GM10266 (cell line): ENCODE results near the gene C20orf204.
"Not testable (repeated sequence)": the region's sequence is repeated elsewhere in the genome, so short reads cannot be mapped to it uniquely, and the experiment has no call there.

ENCODE experiments used
- DNase-seq: peaks from one replicate; pipeline ENCODE4 v3.0.0; 2012; ENCODE audit errors: extremely low spot score
- TF ChIP-seq, protein P1 (sequence below): IDR thresholded peaks from 2 replicates; pipeline ENCODE4 v1.5.1; 2012; ENCODE audit warnings: mild to moderate bottlenecking, low read depth; ENCODE audit not compliant: control insufficient read depth, insufficient read depth; ENCODE audit errors: missing control alignments

The C20orf204 gene

DNA sequence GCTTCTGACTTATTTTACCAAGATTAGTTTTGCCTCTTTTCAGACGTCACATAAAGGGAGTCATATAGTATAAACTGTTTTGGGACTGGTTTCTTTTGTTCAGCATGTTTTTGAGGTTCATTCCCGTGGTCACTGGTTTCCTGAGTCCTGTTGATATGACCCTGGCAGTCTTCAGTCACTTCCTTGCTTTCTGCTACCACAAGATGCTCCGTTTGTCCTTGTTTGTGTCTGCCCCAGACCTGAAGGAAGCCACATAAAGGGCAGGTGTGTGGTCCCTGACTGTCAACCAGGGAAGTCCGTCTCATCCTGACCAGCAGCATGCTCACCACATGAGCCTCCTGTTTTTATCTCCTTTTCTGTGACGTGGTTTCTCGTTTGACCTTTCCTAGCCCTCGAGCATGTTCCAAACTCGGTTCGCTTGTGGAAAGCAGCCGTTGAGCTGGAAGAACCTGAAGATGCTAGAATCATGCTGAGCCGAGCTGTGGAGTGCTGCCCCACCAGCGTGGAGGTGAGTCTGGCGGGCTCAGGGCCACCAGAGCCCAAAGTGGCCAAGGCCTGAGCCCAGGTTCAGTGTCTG is 26.1 kb upstream of the C20orf204 start:
- DNase-seq: no peak
- TF ChIP-seq, protein P1, sequence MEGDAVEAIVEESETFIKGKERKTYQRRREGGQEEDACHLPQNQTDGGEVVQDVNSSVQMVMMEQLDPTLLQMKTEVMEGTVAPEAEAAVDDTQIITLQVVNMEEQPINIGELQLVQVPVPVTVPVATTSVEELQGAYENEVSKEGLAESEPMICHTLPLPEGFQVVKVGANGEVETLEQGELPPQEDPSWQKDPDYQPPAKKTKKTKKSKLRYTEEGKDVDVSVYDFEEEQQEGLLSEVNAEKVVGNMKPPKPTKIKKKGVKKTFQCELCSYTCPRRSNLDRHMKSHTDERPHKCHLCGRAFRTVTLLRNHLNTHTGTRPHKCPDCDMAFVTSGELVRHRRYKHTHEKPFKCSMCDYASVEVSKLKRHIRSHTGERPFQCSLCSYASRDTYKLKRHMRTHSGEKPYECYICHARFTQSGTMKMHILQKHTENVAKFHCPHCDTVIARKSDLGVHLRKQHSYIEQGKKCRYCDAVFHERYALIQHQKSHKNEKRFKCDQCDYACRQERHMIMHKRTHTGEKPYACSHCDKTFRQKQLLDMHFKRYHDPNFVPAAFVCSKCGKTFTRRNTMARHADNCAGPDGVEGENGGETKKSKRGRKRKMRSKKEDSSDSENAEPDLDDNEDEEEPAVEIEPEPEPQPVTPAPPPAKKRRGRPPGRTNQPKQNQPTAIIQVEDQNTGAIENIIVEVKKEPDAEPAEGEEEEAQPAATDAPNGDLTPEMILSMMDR: no peak

DNA sequence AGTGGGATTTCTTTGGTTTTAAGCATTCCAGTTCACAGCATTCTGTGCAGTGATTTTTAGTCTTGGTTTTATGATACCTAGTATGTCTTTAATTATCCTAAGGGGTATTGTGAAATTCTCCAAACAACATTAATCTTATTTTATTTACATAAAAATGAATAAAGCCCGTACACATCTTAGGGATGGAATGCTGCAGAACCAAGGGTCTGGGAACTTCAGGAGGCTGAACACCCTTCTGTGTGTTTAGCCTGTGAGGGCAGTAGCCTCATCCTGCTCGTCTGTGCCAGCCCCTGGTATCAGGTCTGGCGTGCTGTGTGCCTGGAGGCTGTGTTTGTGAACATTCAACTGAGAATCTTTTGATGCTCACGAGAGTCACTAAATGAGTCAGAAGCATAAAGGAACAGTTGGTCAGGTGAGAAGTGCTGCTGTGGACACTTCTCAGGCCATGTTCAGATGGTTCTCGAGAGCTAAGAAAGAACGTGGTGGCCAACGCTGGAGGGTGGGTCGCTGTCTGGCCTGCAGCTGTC is 25.2 kb upstream of the C20orf204 start:
- no peak for DNase-seq
- TF ChIP-seq, protein P1: no peak

DNA sequence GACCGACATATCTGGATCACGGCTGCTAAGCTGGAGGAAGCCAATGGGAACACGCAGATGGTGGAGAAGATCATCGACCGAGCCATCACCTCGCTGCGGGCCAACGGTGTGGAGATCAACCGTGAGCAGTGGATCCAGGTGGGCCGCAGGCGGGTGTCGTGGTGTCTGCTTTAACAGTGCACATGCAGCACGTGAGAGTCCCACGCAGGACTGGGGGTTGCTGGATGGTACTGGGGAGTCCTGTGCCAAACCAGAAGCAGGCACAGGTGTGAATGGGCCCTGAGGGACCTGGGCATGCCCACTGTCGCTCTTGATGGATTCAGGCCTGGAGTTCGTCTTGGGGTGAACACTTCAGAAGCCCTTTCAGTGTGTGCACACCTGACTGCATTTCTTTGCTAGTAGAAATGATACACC is 24.6 kb upstream of the C20orf204 start:
- TF ChIP-seq, protein P1: no peak
- no peak for DNase-seq

DNA sequence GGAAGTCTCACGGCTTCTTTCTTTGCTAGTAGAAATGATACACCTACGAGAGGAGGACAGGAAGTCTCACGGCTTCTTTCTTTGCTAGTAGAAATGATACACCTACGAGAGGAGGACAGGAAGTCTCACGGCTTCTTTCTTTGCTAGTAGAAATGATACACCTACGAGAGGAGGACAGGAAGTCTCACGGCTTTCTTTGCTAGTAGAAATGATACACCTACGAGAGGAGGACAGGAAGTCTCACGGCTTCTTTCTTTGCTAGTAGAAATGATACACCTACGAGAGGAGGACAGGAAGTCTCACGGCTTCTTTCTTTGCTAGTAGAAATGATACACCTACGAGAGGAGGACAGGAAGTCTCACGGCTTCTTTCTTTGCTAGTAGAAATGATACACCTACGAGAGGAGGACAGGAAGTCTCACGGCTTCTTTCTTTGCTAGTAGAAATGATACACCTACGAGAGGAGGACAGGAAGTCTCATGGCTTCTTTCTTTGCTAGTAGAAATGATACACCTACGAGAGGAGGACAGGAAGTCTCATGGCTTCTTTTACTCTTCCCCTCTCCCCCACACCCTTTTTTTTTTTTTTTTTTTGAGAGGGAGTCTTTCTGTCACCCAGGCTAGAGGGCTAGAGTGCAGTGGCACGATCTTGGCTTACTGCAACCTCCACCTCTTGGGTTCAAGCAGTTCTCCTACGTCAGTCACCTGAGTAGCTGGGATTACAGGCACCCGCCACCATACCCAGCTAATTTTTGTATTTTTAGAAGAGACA is 23.4 kb upstream of the C20orf204 start:
- DNase-seq: not testable (repeated sequence)

DNA sequence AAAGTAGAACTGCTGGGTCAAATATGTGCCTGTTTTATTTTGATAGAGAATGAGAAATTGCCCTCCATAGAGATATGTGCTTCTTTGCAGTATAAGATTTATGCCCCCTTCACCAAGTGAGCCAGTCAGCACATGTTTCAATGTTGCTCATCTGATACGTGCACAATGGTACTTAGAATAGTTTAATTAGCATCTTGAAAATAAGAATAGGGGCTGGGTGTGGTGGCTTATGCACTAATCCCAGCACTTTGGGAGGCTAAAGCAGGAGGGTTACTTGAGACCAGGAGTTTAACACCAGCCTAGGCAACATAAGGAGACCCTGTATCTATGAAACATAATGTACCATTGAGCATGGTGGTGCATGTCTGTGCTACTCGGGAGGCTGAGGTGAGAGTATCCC is 20.3 kb upstream of the C20orf204 start:
- TF ChIP-seq, protein P1: no peak
- no peak for DNase-seq

DNA sequence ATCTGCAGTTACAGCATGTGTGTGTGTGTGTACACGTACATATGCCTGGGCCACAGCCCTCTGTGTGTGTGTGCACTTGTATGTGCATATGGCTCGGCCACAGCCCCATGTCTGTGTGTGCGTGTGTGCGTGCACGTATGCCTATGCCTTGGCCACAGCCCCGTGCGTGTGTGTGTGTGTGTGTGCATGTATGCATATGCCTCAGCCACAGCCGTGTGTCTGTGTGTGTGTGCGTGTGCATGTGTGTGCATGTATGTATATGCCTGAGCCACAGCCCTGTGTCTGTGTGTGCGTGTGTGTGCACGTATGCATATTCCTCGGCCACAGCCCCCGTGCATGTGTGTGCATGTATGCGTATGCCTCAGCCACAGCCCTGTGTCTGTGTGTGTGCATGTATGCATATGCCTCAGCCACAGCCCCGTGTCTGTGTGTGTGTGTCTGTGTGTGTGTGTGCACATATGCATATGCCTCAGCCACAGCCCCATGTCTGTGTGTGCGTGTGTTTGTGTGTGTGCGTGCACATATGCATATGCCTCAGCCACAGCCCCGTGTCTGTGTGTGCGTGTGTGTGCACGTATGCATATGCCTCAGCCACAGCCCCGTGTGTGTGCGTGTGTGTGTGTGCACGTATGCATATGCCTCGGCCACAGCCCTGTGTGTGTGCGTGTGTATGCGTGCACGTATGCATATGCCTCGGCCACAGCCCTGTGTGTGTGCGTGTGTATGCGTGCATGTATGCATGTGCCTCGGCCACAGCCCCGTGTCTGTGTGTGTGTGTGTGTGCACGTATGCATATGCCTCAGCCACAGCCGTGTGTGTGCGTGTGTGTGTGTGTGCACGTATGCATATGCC is 14.6 kb upstream of the C20orf204 start:
- no peak for DNase-seq
- TF ChIP-seq, protein P1: no peak

DNA sequence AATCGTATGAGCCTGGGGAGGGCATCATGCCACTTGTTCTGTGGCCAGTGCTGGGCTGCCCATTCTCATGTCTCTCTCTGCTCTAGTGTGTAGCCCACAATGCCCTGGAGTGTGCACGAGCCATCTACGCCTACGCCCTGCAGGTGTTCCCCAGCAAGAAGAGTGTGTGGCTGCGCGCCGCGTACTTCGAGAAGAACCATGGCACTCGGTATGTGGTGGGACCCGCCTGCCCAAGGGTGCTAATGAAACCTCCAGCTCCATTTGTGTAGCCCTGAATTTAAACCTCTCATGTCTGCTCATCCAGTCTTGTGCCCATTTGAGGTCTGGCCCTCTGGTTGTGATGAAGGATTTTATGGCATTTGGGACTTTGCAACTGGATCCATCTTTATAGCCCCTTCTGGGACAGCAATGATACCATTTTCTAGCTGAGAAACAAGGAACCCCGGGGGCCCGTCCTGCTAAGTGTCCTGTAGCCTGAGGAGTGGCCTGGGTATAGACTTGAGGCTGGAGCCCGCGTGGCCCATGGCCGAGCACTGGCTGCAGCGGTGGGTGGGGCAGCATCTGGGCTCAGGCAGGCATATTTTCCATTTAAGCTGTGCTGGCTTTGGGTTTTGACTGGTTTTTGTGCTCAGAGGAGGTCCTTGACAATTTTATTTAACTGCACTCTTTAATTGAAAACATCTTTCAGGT is 13.2 kb upstream of the C20orf204 start:
- TF ChIP-seq, protein P1: no peak
- no peak for DNase-seq
